Breast epithelium (tissue), 4 donors: ENCODE measurements around the gene SPARC. TPM values are rescaled to one million over a fixed set of nuclear protein-coding genes. Genes with fewer than 3 reads are reported as not detected.
"Not testable (repeated sequence)": the region's sequence is repeated elsewhere in the genome, so short reads cannot be mapped to it uniquely, and the experiment has no call there.

Experiments used
- DNase-seq, 2 donors: peaks; one replicate each; pipeline ENCODE4 v3.0.0-alpha.2; 2019; ENCODE audit warnings: low spot score in 2 of 2
- H3K27ac ChIP-seq, 2 donors: fragments of 200-600 bp; sonication (generic) in 1 of 2; one replicate each; pipeline ENCODE4 v1.5.1; 2016 to 2019; ENCODE audit warnings: mild to moderate bottlenecking in 1 of 2
- H3K27me3 ChIP-seq, 2 donors: fragments of 200-600 bp; sonication (generic) in 1 of 2; one replicate each; pipeline versions ENCODE4 v1.5.1 to v1.6.0; 2017 to 2019; ENCODE audit warnings: control low read depth in 1 of 2, mild to moderate bottlenecking in 1 of 2
- H3K36me3 ChIP-seq: fragments of 200-600 bp; one replicate; pipeline ENCODE4 v1.5.1; 2019
- H3K4me1 ChIP-seq, 2 donors: fragments of 200-600 bp; sonication (generic); one replicate each; pipeline ENCODE4 v1.5.1; 2016 to 2019; ENCODE audit warnings: control low read depth in 1 of 2
- H3K4me3 ChIP-seq, 3 donors: fragments of 200-600 bp; sonication (generic); 1 replicate in 2 of 3; 2 replicates in 1 of 3; pipeline ENCODE4 v1.5.1; 2016 to 2019; ENCODE audit warnings: mild to moderate bottlenecking in 3 of 3, moderate library complexity in 2 of 3
- H3K9me3 ChIP-seq, 2 donors: fragments of 200-600 bp; sonication (generic) in 1 of 2; one replicate each; pipeline ENCODE4 v1.5.1; 2016 to 2019; ENCODE audit warnings: control low read depth in 1 of 2
- POLR2A ChIP-seq: fragments of 450-650 bp; IDR thresholded peaks from one replicate; pipeline ENCODE4 v1.6.1; 2016; ENCODE audit warnings: antibody characterized with exemption, mild to moderate bottlenecking, moderate library complexity
- POLR2AphosphoS5 ChIP-seq, 3 donors: sonication (generic); formaldehyde crosslinking; IDR thresholded peaks; one replicate each; pipeline ENCODE4 v1.6.1; 2017; ENCODE audit warnings: antibody characterized with exemption in 3 of 3
- intact Hi-C: fragments of 100-400 bp; cut with DNase I; formaldehyde crosslinking; loops from one replicate; pipeline ENCODE4 v1.15.1; 2023; ENCODE audit warnings: low total_unique reads
- total RNA-seq, 3 donors: library from RNA; depleted of rRNA; stranded (reverse); fragments of >200 nt; gene quantifications; one replicate each; pipeline ENCODE4 v1.1.0, GENCODE V29; 2016
- TF ChIP-seq, protein P1 (sequence below), 3 donors: fragments of 450-650 bp; IDR thresholded peaks; one replicate each; pipeline ENCODE4 v1.5.1; 2016 to 2017; ENCODE audit warnings: antibody characterized with exemption in 3 of 3, mild to moderate bottlenecking in 3 of 3, moderate library complexity in 3 of 3

The SPARC gene
- total RNA-seq, 3 donors from 2014 or later = 220 to 2,507 (median 295) TPM

DNA sequence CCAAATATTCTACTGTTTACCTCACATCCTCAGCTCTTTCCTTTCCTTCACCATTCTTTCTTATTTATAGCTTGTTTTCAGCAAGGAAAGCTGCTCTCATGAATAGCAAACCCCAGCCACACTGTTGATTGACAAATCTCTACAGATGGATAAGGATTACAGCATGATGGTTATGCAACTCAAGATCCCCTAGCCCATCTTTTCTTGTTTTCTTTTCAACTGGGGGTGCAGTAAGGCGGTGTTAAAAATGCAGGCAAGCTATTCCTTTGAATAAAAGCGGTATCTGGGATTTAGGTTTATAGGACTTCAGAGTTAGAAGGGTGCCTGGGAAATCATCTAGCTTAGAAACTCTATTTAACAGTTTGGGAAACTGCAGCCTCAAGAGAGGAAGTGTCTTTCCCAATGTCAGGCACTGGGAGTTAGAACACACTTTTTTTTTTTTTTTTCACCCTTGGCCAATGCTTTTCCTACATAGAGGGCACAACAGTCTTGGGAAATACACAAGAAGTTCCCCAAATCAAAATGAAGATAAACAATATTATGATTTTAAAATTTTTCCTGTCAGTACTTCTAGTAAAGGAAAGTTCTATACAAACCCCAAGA is 2.6 kb downstream of the SPARC start:
- intact Hi-C loops = no loop called here
- H3K4me1 ChIP-seq = peaks cover 12 to 21% of the 10 kb centered on the region in 2 donors
- TF ChIP-seq, protein P1, sequence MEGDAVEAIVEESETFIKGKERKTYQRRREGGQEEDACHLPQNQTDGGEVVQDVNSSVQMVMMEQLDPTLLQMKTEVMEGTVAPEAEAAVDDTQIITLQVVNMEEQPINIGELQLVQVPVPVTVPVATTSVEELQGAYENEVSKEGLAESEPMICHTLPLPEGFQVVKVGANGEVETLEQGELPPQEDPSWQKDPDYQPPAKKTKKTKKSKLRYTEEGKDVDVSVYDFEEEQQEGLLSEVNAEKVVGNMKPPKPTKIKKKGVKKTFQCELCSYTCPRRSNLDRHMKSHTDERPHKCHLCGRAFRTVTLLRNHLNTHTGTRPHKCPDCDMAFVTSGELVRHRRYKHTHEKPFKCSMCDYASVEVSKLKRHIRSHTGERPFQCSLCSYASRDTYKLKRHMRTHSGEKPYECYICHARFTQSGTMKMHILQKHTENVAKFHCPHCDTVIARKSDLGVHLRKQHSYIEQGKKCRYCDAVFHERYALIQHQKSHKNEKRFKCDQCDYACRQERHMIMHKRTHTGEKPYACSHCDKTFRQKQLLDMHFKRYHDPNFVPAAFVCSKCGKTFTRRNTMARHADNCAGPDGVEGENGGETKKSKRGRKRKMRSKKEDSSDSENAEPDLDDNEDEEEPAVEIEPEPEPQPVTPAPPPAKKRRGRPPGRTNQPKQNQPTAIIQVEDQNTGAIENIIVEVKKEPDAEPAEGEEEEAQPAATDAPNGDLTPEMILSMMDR (IDR thresholded peaks at IDR 0.05) = no peak
- TF ChIP-seq POLR2AphosphoS5 (IDR thresholded peaks at IDR 0.05) (no peak), POLR2A (no peak)

DNA sequence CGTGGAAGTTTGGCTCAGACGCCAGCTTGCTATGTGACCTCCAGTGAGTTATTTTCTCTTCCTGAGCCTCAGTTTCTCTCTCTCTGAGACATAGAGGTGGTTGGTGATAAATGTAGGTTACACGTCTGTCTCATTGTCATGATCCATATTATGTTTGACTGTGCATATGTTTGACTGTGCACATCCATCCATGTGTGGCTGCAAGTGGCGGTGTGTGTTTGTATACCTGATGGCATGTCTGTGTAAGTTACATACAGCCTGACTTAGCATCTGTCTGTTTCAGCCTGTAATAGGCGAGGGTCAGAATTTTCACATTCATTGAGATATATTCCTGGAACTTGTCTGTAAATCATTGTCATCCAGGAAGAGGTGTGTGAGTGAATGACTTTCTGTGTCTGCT is 3.3 kb downstream of the SPARC start:
- no peak for DNase-seq
- Histone ChIP-seq H3K27ac (peak overlapping the region; percentile 87 to 89), H3K27me3 (no peaks in the 10 kb centered on the region), H3K4me3 (peak overlapping the region; percentile 61 to 76 (median 74)), H3K4me1 (peaks cover 12 to 25% of the 10 kb centered on the region in 2 donors), H3K36me3 (no peaks in the 10 kb centered on the region), H3K9me3 (no peaks in the 10 kb centered on the region)
- intact Hi-C loops = no loop called here
- TF ChIP-seq POLR2A (no peak), POLR2AphosphoS5 (IDR thresholded peaks at IDR 0.05) (no peak)
- TF ChIP-seq, protein P1 (IDR thresholded peaks at IDR 0.05) = no peak

More for the DNA sequence above, 2.6 kb downstream of the SPARC start:
- no peak for DNase-seq
- no peaks in the 10 kb centered on the region for H3K9me3 ChIP-seq
- peak overlapping the region; percentile 87 to 89 for H3K27ac ChIP-seq
- H3K27me3 ChIP-seq = no peaks in the 10 kb centered on the region
- peak overlapping the region; percentile 61 to 76 (median 74) for H3K4me3 ChIP-seq
- no peaks in the 10 kb centered on the region for H3K36me3 ChIP-seq

DNA sequence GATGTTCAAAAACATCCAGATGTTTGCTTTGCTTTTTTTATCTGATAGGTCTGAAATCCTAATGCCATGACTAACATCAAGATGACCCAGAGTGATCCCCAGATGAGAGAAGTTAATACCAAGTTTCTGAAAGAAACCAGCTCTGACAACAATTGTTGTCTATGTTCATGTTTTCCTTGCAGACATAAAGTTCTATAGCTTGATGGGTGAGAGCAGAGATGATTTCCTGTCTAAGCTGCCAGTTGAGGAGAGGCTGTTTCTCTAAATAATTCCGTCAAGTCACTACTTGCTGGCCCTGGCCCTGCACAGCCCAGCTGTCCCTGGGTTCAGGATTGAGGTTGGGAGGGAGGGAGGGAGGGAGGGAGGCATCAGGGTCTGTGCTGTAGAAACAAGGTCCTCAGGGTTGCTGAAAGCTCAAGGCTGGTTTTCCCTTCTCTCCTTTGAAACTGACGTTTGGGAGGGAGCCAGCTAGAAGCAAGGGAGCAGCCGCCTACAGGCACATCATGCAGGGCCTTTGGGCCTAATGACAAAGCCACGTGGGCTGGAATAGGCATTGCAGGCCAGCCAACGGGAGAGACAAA is 3.9 kb downstream of the SPARC start:
- Histone ChIP-seq H3K4me1 (peaks cover 12 to 30% of the 10 kb centered on the region in 2 donors), H3K27ac (peak overlapping the region; percentile 71 to 89), H3K36me3 (no peaks in the 10 kb centered on the region), H3K27me3 (no peaks in the 10 kb centered on the region), H3K9me3 (no peaks in the 10 kb centered on the region), H3K4me3 (peak overlapping the region in 2 of 3 donors; percentile 9 to 76)
- intact Hi-C loops = no loop called here
- no peak for DNase-seq
- TF ChIP-seq POLR2A = no peak
- no peak for TF ChIP-seq POLR2AphosphoS5 (IDR thresholded peaks at IDR 0.05)
- TF ChIP-seq, protein P1 (IDR thresholded peaks at IDR 0.05) = no peak

DNA sequence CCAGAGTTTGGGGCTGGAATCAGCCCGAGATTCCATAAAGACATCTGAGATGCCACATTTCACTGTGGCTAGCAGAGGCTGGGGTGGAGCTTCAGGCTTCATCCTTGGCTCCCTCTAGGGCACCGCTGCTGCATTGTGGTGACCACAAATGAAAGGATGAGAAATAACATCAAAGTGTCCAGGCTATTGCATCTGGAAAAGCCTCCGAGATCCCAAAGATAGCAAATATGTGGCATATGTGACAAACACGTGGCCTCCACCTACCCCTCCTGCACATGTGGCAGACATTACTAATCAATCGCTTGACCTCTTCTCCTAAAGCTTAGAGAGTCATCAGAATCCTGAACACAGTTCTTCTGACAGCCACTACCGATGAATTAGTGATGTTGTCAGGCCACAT is 4.5 kb downstream of the SPARC start:
- H3K9me3 ChIP-seq = no peaks in the 10 kb centered on the region
- TF ChIP-seq POLR2AphosphoS5 (IDR thresholded peaks at IDR 0.05) = no peak
- TF ChIP-seq POLR2A = no peak
- TF ChIP-seq, protein P1 (IDR thresholded peaks at IDR 0.05) = no peak
- no peaks in the 10 kb centered on the region for H3K36me3 ChIP-seq
- H3K4me3 ChIP-seq = peak overlapping the region in 2 of 3 donors; percentile 9 to 76
- intact Hi-C loops = no loop called here
- H3K27ac ChIP-seq = peak overlapping the region; percentile 71 to 89
- H3K4me1 ChIP-seq = peaks cover 12 to 36% of the 10 kb centered on the region in 2 donors
- no peaks in the 10 kb centered on the region for H3K27me3 ChIP-seq
- no peak for DNase-seq

DNA sequence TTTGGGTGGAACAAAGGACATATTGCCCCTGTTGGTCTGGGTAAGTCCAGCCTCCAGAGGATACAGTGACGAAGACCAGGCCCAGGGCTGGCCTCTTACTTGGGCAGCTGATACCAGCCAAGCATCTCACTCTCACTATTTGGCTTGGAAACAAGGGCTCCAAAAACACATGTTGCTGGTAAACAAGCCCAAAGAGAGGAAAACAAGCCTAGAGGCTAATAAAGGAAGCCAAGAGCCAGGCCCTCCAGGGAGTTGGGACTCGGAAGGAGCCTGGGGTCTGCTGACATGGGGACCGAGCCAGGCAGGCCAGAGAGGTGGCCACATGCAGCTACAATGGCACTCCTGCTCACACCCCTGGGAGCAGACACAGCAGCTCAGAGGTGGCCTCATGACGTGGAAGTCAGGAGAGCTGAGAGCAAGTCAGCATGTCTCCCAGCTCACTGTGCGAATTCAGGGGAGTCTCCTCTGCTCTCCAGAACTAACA is 5.7 kb downstream of the SPARC start:
- peak overlapping the region in 2 of 3 donors; percentile 8 to 37 for H3K4me3 ChIP-seq
- H3K9me3 ChIP-seq = no peaks in the 10 kb centered on the region
- intact Hi-C loops = no loop called here
- no peaks in the 10 kb centered on the region for H3K27me3 ChIP-seq
- DNase-seq = no peak
- no peak for TF ChIP-seq POLR2A
- TF ChIP-seq, protein P1 (IDR thresholded peaks at IDR 0.05) = no peak
- TF ChIP-seq POLR2AphosphoS5 (IDR thresholded peaks at IDR 0.05) = no peak
- H3K4me1 ChIP-seq = peaks cover 15 to 41% of the 10 kb centered on the region in 2 donors
- peak overlapping the region; percentile 71 to 89 for H3K27ac ChIP-seq
- H3K36me3 ChIP-seq = no peaks in the 10 kb centered on the region

DNA sequence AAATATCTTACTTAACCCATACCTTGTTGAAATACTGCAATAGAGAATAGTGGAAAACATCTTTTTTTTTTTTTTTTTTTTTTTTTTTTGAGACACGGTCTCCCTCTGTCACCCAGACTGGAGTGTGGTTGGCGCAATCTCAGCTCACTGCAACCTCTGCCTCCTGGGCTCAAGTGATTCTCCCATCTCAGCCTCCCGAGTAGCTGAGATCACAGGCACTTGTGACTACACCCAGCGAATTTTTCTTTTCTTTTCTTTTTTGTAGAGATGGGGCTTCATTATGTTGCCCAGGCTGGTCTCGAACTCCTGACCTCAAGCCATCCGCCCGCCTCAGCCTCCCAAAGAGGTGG is 6.6 kb downstream of the SPARC start:
- DNase-seq, H3K27me3 ChIP-seq, H3K36me3 ChIP-seq, H3K9me3 ChIP-seq, intact Hi-C loops: not testable (repeated sequence)
- H3K4me1 ChIP-seq = peaks cover 22 to 45% of the 10 kb centered on the region in 2 donors
- peak overlapping the region; percentile 79 to 89 for H3K27ac ChIP-seq
- H3K4me3 ChIP-seq = peak overlapping the region in 1 of 3 donors; percentile 37
